Uterus (tissue), 2 donors: ENCODE results near the gene NOSTRIN.

Experiments
- POLR2A ChIP-seq, 2 donors: fragments of 450-650 bp; IDR thresholded peaks; one replicate each; pipeline ENCODE4 v1.6.1; 2016; ENCODE audit warnings: antibody characterized with exemption in 2 of 2, mild to moderate bottlenecking in 1 of 2, moderate library complexity in 1 of 2
- TF ChIP-seq, protein P1 (sequence below), 4 experiments: fragments of 200-600 bp in 2 of 4; fragments of 450-650 bp in 2 of 4; sonication (generic) in 2 of 4; IDR thresholded peaks; one replicate each; pipeline ENCODE4 v1.5.1; 2016 to 2019; ENCODE audit warnings: antibody characterized with exemption in 4 of 4, mild to moderate bottlenecking in 2 of 4, moderate library complexity in 1 of 4

DNA sequence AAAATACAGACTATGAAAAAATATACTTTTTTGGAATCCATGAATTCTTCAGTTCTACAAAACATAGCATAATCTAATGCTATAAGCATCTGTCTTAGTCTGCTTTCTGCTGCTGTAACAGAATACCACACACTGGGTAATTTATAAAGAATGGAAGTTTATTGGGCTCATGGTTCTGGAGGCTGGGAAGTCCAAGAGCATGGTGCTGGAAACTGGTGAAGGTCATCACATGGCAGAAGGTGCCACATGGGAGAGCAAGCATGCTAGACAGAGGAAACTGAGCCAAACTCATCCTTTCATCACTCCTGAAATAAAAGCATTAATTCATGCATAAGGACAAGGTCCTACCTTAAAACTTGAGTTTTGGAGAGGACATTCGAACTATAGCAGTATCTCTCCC lies 26.6 kb upstream of the NOSTRIN start:
- TF ChIP-seq, protein P1, sequence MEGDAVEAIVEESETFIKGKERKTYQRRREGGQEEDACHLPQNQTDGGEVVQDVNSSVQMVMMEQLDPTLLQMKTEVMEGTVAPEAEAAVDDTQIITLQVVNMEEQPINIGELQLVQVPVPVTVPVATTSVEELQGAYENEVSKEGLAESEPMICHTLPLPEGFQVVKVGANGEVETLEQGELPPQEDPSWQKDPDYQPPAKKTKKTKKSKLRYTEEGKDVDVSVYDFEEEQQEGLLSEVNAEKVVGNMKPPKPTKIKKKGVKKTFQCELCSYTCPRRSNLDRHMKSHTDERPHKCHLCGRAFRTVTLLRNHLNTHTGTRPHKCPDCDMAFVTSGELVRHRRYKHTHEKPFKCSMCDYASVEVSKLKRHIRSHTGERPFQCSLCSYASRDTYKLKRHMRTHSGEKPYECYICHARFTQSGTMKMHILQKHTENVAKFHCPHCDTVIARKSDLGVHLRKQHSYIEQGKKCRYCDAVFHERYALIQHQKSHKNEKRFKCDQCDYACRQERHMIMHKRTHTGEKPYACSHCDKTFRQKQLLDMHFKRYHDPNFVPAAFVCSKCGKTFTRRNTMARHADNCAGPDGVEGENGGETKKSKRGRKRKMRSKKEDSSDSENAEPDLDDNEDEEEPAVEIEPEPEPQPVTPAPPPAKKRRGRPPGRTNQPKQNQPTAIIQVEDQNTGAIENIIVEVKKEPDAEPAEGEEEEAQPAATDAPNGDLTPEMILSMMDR (IDR thresholded peaks at IDR 0.05): no peak
- no peak for TF ChIP-seq POLR2A (IDR thresholded peaks at IDR 0.05)
